K562 (cell line): ENCODE results near the gene KCNA10.

ENCODE experiments used
- DNMT1 ChIP-seq: fragments of 450-650 bp; IDR thresholded peaks from 2 replicates; pipeline ENCODE4 v1.6.1; 2016; ENCODE audit warnings: antibody characterized with exemption, mild to moderate bottlenecking
- IFI16 ChIP-seq: fragments of 250-450 bp; sonication (Bioruptor Pico); IDR thresholded peaks from 2 replicates; pipeline ENCODE4 v2.1.2; 2022; ENCODE audit warnings: mild to moderate bottlenecking, inconsistent platforms
- NBN ChIP-seq: fragments of 450-650 bp; IDR thresholded peaks from 2 replicates; pipeline ENCODE4 v1.6.1; 2016; ENCODE audit warnings: low read depth, mild to moderate bottlenecking
- RAD21 ChIP-seq, 2 experiments: fragments of 250-450 bp in 1 of 2; fragments of 450-650 bp in 1 of 2; sonication (Bioruptor Pico) in 1 of 2; formaldehyde crosslinking in 1 of 2; IDR thresholded peaks in 1 of 2; conservative IDR thresholded peaks in 1 of 2; 2 replicates each; pipeline versions ENCODE4 v1.4.0 to v1.8.0; 2020 to 2022; ENCODE audit warnings: mild to moderate bottlenecking in 2 of 2, moderate library complexity in 1 of 2
- SMAD3 ChIP-seq: fragments of 450-650 bp; formaldehyde crosslinking; conservative IDR thresholded peaks from 2 replicates; pipeline ENCODE4 v1.4.0; 2020; ENCODE audit warnings: mild to moderate bottlenecking
- U2AF1 ChIP-seq: fragments of 200-400 bp; formaldehyde crosslinking; optimal IDR thresholded peaks from 2 replicates; pipeline ENCODE3; 2017; ENCODE audit warnings: mild to moderate bottlenecking, low read depth, low read length, moderate library complexity
- ZKSCAN1 ChIP-seq: fragments of 150-350 bp; IDR thresholded peaks from 2 replicates; pipeline ENCODE4 v1.6.1; 2016; ENCODE audit warnings: low read depth, low read length
- ZNF3 ChIP-seq: fragments of 250-450 bp; sonication (Bioruptor Pico); IDR thresholded peaks from 2 replicates; pipeline ENCODE4 v1.5.0; 2021; ENCODE audit warnings: mild to moderate bottlenecking, moderate library complexity
- ZNF592 ChIP-seq: fragments of 450-650 bp; IDR thresholded peaks from 2 replicates; pipeline ENCODE4 v1.6.1; 2017; ENCODE audit warnings: antibody characterized with exemption, mild to moderate bottlenecking
- ZNF644 ChIP-seq: fragments of 200-800 bp; sonication (Bioruptor generic); IDR thresholded peaks from 2 replicates; pipeline ENCODE4 v1.6.1; 2016; ENCODE audit warnings: low read depth, missing genetic modification characterization, missing compliant biosample characterization
- TF ChIP-seq, protein P1 (sequence below), 3 experiments: IDR thresholded peaks in 2 of 3; conservative IDR thresholded peaks in 1 of 3; 2 replicates each; pipeline ENCODE4 v1.5.1; 2011 to 2012; ENCODE audit warnings: low read length in 3 of 3, mild to moderate bottlenecking in 3 of 3, control low read depth in 2 of 3, improper control_type of control experiment in 1 of 3, inconsistent platforms in 1 of 3, low read depth in 1 of 3, mixed read lengths in 1 of 3, moderate library complexity in 1 of 3; ENCODE audit not compliant: insufficient read depth in 2 of 3

- TF ChIP-seq, protein P1, sequence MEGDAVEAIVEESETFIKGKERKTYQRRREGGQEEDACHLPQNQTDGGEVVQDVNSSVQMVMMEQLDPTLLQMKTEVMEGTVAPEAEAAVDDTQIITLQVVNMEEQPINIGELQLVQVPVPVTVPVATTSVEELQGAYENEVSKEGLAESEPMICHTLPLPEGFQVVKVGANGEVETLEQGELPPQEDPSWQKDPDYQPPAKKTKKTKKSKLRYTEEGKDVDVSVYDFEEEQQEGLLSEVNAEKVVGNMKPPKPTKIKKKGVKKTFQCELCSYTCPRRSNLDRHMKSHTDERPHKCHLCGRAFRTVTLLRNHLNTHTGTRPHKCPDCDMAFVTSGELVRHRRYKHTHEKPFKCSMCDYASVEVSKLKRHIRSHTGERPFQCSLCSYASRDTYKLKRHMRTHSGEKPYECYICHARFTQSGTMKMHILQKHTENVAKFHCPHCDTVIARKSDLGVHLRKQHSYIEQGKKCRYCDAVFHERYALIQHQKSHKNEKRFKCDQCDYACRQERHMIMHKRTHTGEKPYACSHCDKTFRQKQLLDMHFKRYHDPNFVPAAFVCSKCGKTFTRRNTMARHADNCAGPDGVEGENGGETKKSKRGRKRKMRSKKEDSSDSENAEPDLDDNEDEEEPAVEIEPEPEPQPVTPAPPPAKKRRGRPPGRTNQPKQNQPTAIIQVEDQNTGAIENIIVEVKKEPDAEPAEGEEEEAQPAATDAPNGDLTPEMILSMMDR (IDR thresholded peaks at IDR 0.05 in 2 of 3, conservative IDR thresholded peaks at IDR 0.05 in 1 of 3; ENCODE audit: insufficient read depth in 2 of 3, low read depth in 1 of 3, low read length in 3 of 3), result no peak
- no peak for TF ChIP-seq ZNF592
- no peak for TF ChIP-seq DNMT1
- TF ChIP-seq RAD21 (CRISPR knock-in tag; conservative IDR thresholded peaks at IDR 0.05 in 1 of 2, IDR thresholded peaks at IDR 0.05 in 1 of 2), result no peak
- TF ChIP-seq ZKSCAN1, result no peak
- no peak for TF ChIP-seq ZNF3
- TF ChIP-seq IFI16 (CRISPR knock-in tag), result no peak
- TF ChIP-seq U2AF1, result no peak
- TF ChIP-seq NBN, result no peak
- TF ChIP-seq ZNF644, result no peak
- no peak for TF ChIP-seq SMAD3 (CRISPR knock-in tag)
These were observed 3.1 kb downstream of the KCNA10 start for GRCh38 chr1:110515891-110516290.
